H1 (cell line): ENCODE measurements around the gene TBC1D4. TPM values are rescaled to one million over a fixed set of nuclear protein-coding genes. Genes with fewer than 3 reads are reported as not detected.

Experiments
- CTCF ChIA-PET: fragments of 300-600 bp; sonication (Branson Sonifier 250); formaldehyde crosslinking; loops from one replicate; lab custom pipeline; 2021; ENCODE audit not compliant: partially characterized antibody; lab: Charles Lee
- POLR2A ChIA-PET: fragments of 300-600 bp; sonication (Branson Sonifier 250); formaldehyde crosslinking; loops from one replicate; lab custom pipeline; 2021; ENCODE audit warnings: inconsistent platforms; ENCODE audit not compliant: partially characterized antibody; lab: Charles Lee
- DNase-seq, 2 experiments: peaks; one replicate each; pipeline versions ENCODE4 v3.0.0 to v3.0.0-alpha.2; 2010 to 2022; ENCODE audit warnings: low spot score in 2 of 2, low read depth in 1 of 2, mixed read lengths in 1 of 2
- FAIRE-seq: peaks from 2 replicates; lab custom pipeline; 2011; peaks lifted over from hg19 to GRCh38; lab: Jason Lieb, UNC
- H2AFZ ChIP-seq: 2 replicates; pipeline ENCODE4 v1.8.1; 2012; ENCODE audit warnings: low read length, inconsistent platforms
- H2AK5ac ChIP-seq: 2 replicates; pipeline ENCODE4 v1.6.1; 2013; ENCODE audit warnings: low read depth, low read length
- H2BK120ac ChIP-seq: replicated peaks from 2 replicates; pipeline ENCODE3; 2013; ENCODE audit warnings: low read depth, low read length, inconsistent platforms
- H2BK12ac ChIP-seq: 2 replicates; pipeline ENCODE4 v1.6.1; 2013; ENCODE audit warnings: low read depth, low read length
- H2BK15ac ChIP-seq: 2 replicates; pipeline ENCODE4 v1.6.1; 2013; ENCODE audit warnings: low read length
- H2BK20ac ChIP-seq: 2 replicates; pipeline ENCODE4 v1.6.1; 2013; ENCODE audit warnings: low read length
- H2BK5ac ChIP-seq: 2 replicates; pipeline ENCODE4 v1.6.1; 2013; ENCODE audit warnings: low read depth, low read length
- H3K14ac ChIP-seq: 2 replicates; pipeline ENCODE4 v1.6.1; 2013; ENCODE audit warnings: inconsistent platforms; ENCODE audit not compliant: insufficient read length
- H3K18ac ChIP-seq: 2 replicates; pipeline ENCODE4 v1.6.1; 2013; ENCODE audit warnings: low read length; ENCODE audit errors: extremely low read depth
- H3K23ac ChIP-seq: 2 replicates; pipeline ENCODE4 v1.6.1; 2013; ENCODE audit warnings: inconsistent platforms; ENCODE audit not compliant: insufficient read length
- H3K23me2 ChIP-seq: 2 replicates; pipeline ENCODE4 v1.6.1; 2013; ENCODE audit warnings: low read depth, low read length
- H3K27ac ChIP-seq: 2 replicates; pipeline ENCODE4 v1.6.1; 2011; ENCODE audit warnings: low read depth, low read length, inconsistent platforms
- H3K27me3 ChIP-seq, 4 experiments: replicated peaks in 1 of 4; 1 replicate in 1 of 4; 2 replicates in 3 of 4; pipeline versions ENCODE4 v1.6.1 to v1.8.1; 2011 to 2013; ENCODE audit warnings: low read length in 3 of 4, mild to moderate bottlenecking in 3 of 4, inconsistent platforms in 2 of 4, mixed read lengths in 2 of 4, moderate library complexity in 1 of 4; ENCODE audit not compliant: control insufficient read depth in 3 of 4, insufficient read depth in 3 of 4; ENCODE audit errors: extremely low read depth in 1 of 4
- H3K36me3 ChIP-seq, 4 experiments: 2 replicates each; pipeline versions ENCODE4 v1.6.1 to v1.8.1; 2011 to 2013; ENCODE audit warnings: mild to moderate bottlenecking in 4 of 4, low read length in 3 of 4, moderate library complexity in 2 of 4, control low read depth in 1 of 4, inconsistent platforms in 1 of 4; ENCODE audit not compliant: insufficient read depth in 4 of 4, control insufficient read depth in 2 of 4
- H3K4ac ChIP-seq: replicated peaks from 2 replicates; pipeline ENCODE3; 2013; ENCODE audit warnings: low read length, low read depth, mixed read lengths, inconsistent platforms; ENCODE audit not compliant: insufficient read length
- H3K4me1 ChIP-seq, 4 experiments: replicated peaks in 1 of 4; 1 replicate in 1 of 4; 2 replicates in 3 of 4; pipeline versions ENCODE4 v1.6.1 to v1.8.1; 2011 to 2013; ENCODE audit warnings: low read length in 3 of 4, inconsistent platforms in 2 of 4, mixed read lengths in 1 of 4; ENCODE audit not compliant: insufficient read depth in 4 of 4, control insufficient read depth in 3 of 4
- H3K4me2 ChIP-seq, 2 experiments: 2 replicates each; pipeline versions ENCODE4 v1.6.1 to v1.8.1; 2011 to 2013; ENCODE audit warnings: low read depth in 2 of 2, low read length in 2 of 2, control low read depth in 1 of 2, inconsistent platforms in 1 of 2, mild to moderate bottlenecking in 1 of 2; ENCODE audit not compliant: insufficient read depth in 1 of 2
- H3K4me3 ChIP-seq, 4 experiments: fragments of 200-600, 300-600 bp in 1 of 4; sonication (generic), shearing (Covaris generic), sonication (Bioruptor Twin) in 1 of 4; 2 replicates each; pipeline versions ENCODE4 v1.5.1 to v1.8.1; 2011 to 2016; ENCODE audit warnings: low read length in 4 of 4, low read depth in 3 of 4, control low read depth in 2 of 4, inconsistent platforms in 2 of 4, mild to moderate bottlenecking in 2 of 4, mixed read lengths in 1 of 4, moderate library complexity in 1 of 4; ENCODE audit not compliant: insufficient read depth in 2 of 4; ENCODE audit errors: extremely low read depth in 1 of 4
- H3K56ac ChIP-seq: replicated peaks from 2 replicates; pipeline ENCODE3; 2013; ENCODE audit warnings: low read depth, mild to moderate bottlenecking, mixed read lengths, low read length, inconsistent platforms; ENCODE audit not compliant: insufficient read length
- H3K79me1 ChIP-seq: 2 replicates; pipeline ENCODE4 v1.6.1; 2013; ENCODE audit warnings: low read depth, low read length, control low read depth
- H3K79me2 ChIP-seq, 2 experiments: 2 replicates each; pipeline versions ENCODE4 v1.6.1 to v1.8.1; 2012 to 2013; ENCODE audit warnings: low read length in 2 of 2, mild to moderate bottlenecking in 2 of 2, inconsistent platforms in 1 of 2; ENCODE audit not compliant: insufficient read depth in 2 of 2, control insufficient read depth in 1 of 2
- H3K9ac ChIP-seq, 4 experiments: replicated peaks in 1 of 4; 1 replicate in 1 of 4; 2 replicates in 3 of 4; pipeline versions ENCODE4 v1.6.1 to v1.8.1; 2011 to 2013; ENCODE audit warnings: low read depth in 3 of 4, low read length in 3 of 4, control low read depth in 2 of 4, mild to moderate bottlenecking in 2 of 4, moderate library complexity in 2 of 4, inconsistent platforms in 1 of 4; ENCODE audit errors: extremely low read depth in 1 of 4
- H3K9me3 ChIP-seq, 2 experiments: 2 replicates each; pipeline versions ENCODE4 v1.6.1 to v1.8.1; 2012 to 2013; ENCODE audit warnings: mild to moderate bottlenecking in 2 of 2, moderate library complexity in 2 of 2, control low read depth in 1 of 2, inconsistent platforms in 1 of 2, low read depth in 1 of 2, low read length in 1 of 2, mixed read lengths in 1 of 2; ENCODE audit not compliant: insufficient read depth in 2 of 2
- H4K20me1 ChIP-seq, 2 experiments: replicated peaks in 1 of 2; 2 replicates each; pipeline versions ENCODE3 to v1.8.1; 2011 to 2013; ENCODE audit warnings: inconsistent platforms in 2 of 2, low read length in 2 of 2, mild to moderate bottlenecking in 1 of 2; ENCODE audit not compliant: insufficient read depth in 2 of 2, control insufficient read depth in 1 of 2
- H4K5ac ChIP-seq: 2 replicates; pipeline ENCODE4 v1.6.1; 2013; ENCODE audit warnings: low read length, low read depth, mixed read lengths, inconsistent platforms; ENCODE audit not compliant: insufficient read length
- H4K8ac ChIP-seq: 2 replicates; pipeline ENCODE4 v1.8.0; 2013; ENCODE audit warnings: mild to moderate bottlenecking, moderate library complexity, low read length, inconsistent platforms; ENCODE audit not compliant: insufficient read depth; ENCODE audit errors: extremely low read depth
- H4K91ac ChIP-seq: replicated peaks from 2 replicates; pipeline ENCODE3; 2013; ENCODE audit warnings: low read length, mixed read lengths, inconsistent platforms; ENCODE audit not compliant: insufficient read length
- ATF2 ChIP-seq: IDR thresholded peaks from 2 replicates; pipeline ENCODE4 v1.6.1; 2012; ENCODE audit warnings: low read length, inconsistent platforms
- EGR1 ChIP-seq: IDR thresholded peaks from 2 replicates; pipeline ENCODE4 v1.6.1; 2011; ENCODE audit warnings: low read depth, low read length, borderline replicate concordance
- EP300 ChIP-seq, 2 experiments: IDR thresholded peaks; 1 replicate in 1 of 2; 2 replicates in 1 of 2; pipeline ENCODE4 v1.6.1; 2011 to 2012; ENCODE audit warnings: low read depth in 2 of 2, low read length in 2 of 2, mild to moderate bottlenecking in 2 of 2, borderline replicate concordance in 1 of 2, inconsistent platforms in 1 of 2, moderate library complexity in 1 of 2
- GTF2F1 ChIP-seq: IDR thresholded peaks from 2 replicates; pipeline ENCODE4 v1.6.1; 2012; ENCODE audit warnings: low read depth, low read length, improper control_type of control experiment, borderline replicate concordance
- HDAC2 ChIP-seq, 2 experiments: fragments of 300-600 bp in 1 of 2; sonication (generic) in 1 of 2; IDR thresholded peaks; 2 replicates each; pipeline ENCODE4 v1.6.1; 2011 to 2012; ENCODE audit warnings: low read depth in 2 of 2, low read length in 2 of 2, mild to moderate bottlenecking in 2 of 2, moderate library complexity in 2 of 2, borderline replicate concordance in 1 of 2, inconsistent platforms in 1 of 2
- HDAC6 ChIP-seq: IDR thresholded peaks from one replicate; pipeline ENCODE4 v1.7.1; 2012; ENCODE audit warnings: low read depth, mild to moderate bottlenecking, inconsistent platforms, low read length, moderate library complexity
- JUND ChIP-seq: IDR thresholded peaks from 2 replicates; pipeline ENCODE4 v1.6.1; 2011; ENCODE audit warnings: mild to moderate bottlenecking, improper control_type of control experiment, low read length
- KDM4A ChIP-seq: IDR thresholded peaks from one replicate; pipeline ENCODE4 v1.7.1; 2012; ENCODE audit warnings: low read depth, mild to moderate bottlenecking, moderate library complexity, low read length, inconsistent platforms; ENCODE audit not compliant: severe bottlenecking
- RNF2 ChIP-seq: fragments of 200-900, 300-1000 bp; sonication (generic); IDR thresholded peaks from 2 replicates; pipeline ENCODE4 v1.7.1; 2016; ENCODE audit warnings: borderline replicate concordance, low read depth, mild to moderate bottlenecking, antibody characterized with exemption, low read length; ENCODE audit not compliant: poor library complexity, severe bottlenecking; ENCODE audit errors: missing control alignments
- TAF1 ChIP-seq: IDR thresholded peaks from 2 replicates; pipeline ENCODE4 v1.6.1; 2011; ENCODE audit warnings: mild to moderate bottlenecking, low read depth, low read length
- ZNF274 ChIP-seq: IDR thresholded peaks from 2 replicates; pipeline ENCODE4 v1.7.0; 2012; ENCODE audit warnings: low read length, borderline replicate concordance; ENCODE audit errors: extremely low read depth
- WGBS, 2 experiments: shearing (Covaris generic) in 1 of 2; methylation state at CpG; one replicate each; pipeline versions ENCODE4 v1.1.6 to v1.1.7; 2013 to 2015; ENCODE audit warnings: low lambda C conversion rate in 2 of 2, mixed read lengths in 2 of 2, inconsistent platforms in 1 of 2, low coverage in 1 of 2, missing lambda C conversion rate in 1 of 2; ENCODE audit not compliant: insufficient replicate concordance in 2 of 2, insufficient coverage in 1 of 2, insufficient read length in 1 of 2; ENCODE audit errors: extremely low coverage in 1 of 2, missing lambda C conversion rate in 1 of 2; 5-methylcytosine and 5-hydroxymethylcytosine counted together
- polyA plus RNA-seq, 7 experiments: library from polyadenylated mRNA; depleted of rRNA in 3 of 7; stranded (reverse) in 5 of 7; unstranded in 2 of 7; fragments of >200 nt in 5 of 7; fragments of 200-250 nt in 2 of 7; gene quantifications; 1 replicate in 5 of 7; 2 replicates in 1 of 7; 4 replicates in 1 of 7; pipeline versions ENCODE4 v1.2.1 to v1.2.3, GENCODE V29; 2011 to 2013; ENCODE audit warnings: missing spikeins in 2 of 7, mixed read lengths in 2 of 7
- total RNA-seq: library from RNA; stranded (reverse); fragmentation: NEBNext Ultra II Directional; extraction: Animal tissue kit (Norgen Biotek cat#: 25700); gene quantifications from 2 replicates; pipeline ENCODE4 v1.2.1, GENCODE V29; 2021

Gene TBC1D4
- total and polyA plus RNA-seq, 2 of the 8 experiments (the other 6 are each of a cell fraction or from before 2014, with no cell fraction given), result 16.7 to 39.0 TPM

GRCh38 chr13:75295201-75295600 is 186.8 kb downstream of the TBC1D4 start:
- no peak overlapping the region for H2BK20ac ChIP-seq
- H3K14ac ChIP-seq, result no peak overlapping the region
- peaks cover 0 to 2% (median 0%) of the 10 kb centered on the region in 4 experiments; a peak in 3 of 8 replicates for H3K36me3 ChIP-seq
- WGBS, 2 experiments, result 69% methylated on average over 3 of the region's 3 CpGs; no CpG with 5 or more reads in 1 of the 2 experiments
- H3K79me1 ChIP-seq, result no peaks in the 10 kb centered on the region
- no peak overlapping the region for H2BK5ac ChIP-seq
- peaks cover 0 to 1% (median 0%) of the 10 kb centered on the region in 4 experiments; a peak in 1 of 7 replicates for H3K27me3 ChIP-seq
- no peak overlapping the region for H4K91ac ChIP-seq
- no peaks in the 10 kb centered on the region for H3K9me3 ChIP-seq
- no peaks in the 10 kb centered on the region for H3K79me2 ChIP-seq
- no peak overlapping the region for H3K18ac ChIP-seq
- no peak overlapping the region for H4K5ac ChIP-seq
- H2BK12ac ChIP-seq, result no peak overlapping the region
- no peak overlapping the region for H4K8ac ChIP-seq
- no peak overlapping the region for H3K4me3 ChIP-seq
- no peak overlapping the region for H3K27ac ChIP-seq
- TF ChIP-seq EGR1, result no peak
- no peak for TF ChIP-seq ZNF274
- TF ChIP-seq ATF2, result no peak
- no peak for TF ChIP-seq TAF1
- TF ChIP-seq HDAC6, result no peak
- no peak for TF ChIP-seq RNF2
- TF ChIP-seq JUND, result no peak
- no peak for TF ChIP-seq EP300 (IDR thresholded peaks at IDR 0.05; ENCODE audit: borderline replicate concordance in 1 of 2, low read depth in 2 of 2, low read length in 2 of 2)
- TF ChIP-seq HDAC2 (IDR thresholded peaks at IDR 0.05; ENCODE audit: borderline replicate concordance in 1 of 2, low read depth in 2 of 2, low read length in 2 of 2), result no peak
- TF ChIP-seq KDM4A, result no peak
- no peak for TF ChIP-seq GTF2F1
- TF ChIP-seq, all 59 proteins: peak for 0
- Histone ChIP-seq H4K20me1 (no peaks in the 10 kb centered on the region), H2BK15ac (no peak overlapping the region), H2AFZ (no peak overlapping the region), H3K23ac (no peak overlapping the region), H3K9ac (no peak overlapping the region), H3K23me2 (no peaks in the 10 kb centered on the region), H2BK120ac (no peak overlapping the region), H3K4ac (no peak overlapping the region), H3K56ac (no peak overlapping the region), H3K4me2 (no peak overlapping the region), H2AK5ac (no peak overlapping the region), H3K4me1 (no peaks in the 10 kb centered on the region; a peak in 1 of 7 replicates)
- FAIRE-seq (no peak), DNase-seq (no peak)
- POLR2A ChIA-PET, result no interaction called here
- CTCF ChIA-PET, result no interaction called here
